ENCODE measurements around the gene MACF1. TPM values are rescaled to one million over a fixed set of nuclear protein-coding genes. Genes with fewer than 3 reads are reported as not detected.

The MACF1 gene
- total RNA-seq, 1 experiment from 2014 or later, result 189 TPM

DNA sequence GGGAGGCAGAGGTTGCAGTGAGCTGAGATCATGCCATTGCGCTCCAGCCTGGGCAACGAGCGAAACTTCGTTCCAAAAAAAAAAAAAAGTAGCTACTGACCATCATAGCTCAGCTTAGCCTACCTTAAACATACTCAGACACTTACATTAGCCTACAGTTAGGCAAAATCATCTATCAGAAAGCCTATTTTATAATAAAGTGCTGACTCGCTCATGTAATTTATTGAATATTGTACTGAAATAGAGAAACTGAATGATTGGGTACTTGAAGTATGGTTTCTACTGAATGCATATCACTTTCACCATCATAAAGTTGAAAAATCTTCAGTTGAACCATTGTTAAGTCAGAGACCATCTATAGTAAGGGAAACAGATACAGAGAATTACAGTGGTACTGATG, 193.0 kb downstream of the MACF1 start:
- DNase-seq, result no peak
- no peaks in the 10 kb centered on the region for H4K20me1 ChIP-seq (ENCODE audit: insufficient read depth)
- peak overlapping the region; percentile 91 for H3K27ac ChIP-seq
- H3K79me2 ChIP-seq (ENCODE audit: low read depth), result peaks cover 50% of the 10 kb centered on the region
- H3K36me3 ChIP-seq (ENCODE audit: low read depth), result no peaks in the 10 kb centered on the region
- H3K9me2 ChIP-seq (ENCODE audit: insufficient read depth), result no peaks in the 10 kb centered on the region
- BruUV-seq (replicated peaks), result no TSS peak
- no peak for TF ChIP-seq EZH2 (IDR thresholded peaks at IDR 0.05; ENCODE audit: low read depth)
- TF ChIP-seq, protein P1, sequence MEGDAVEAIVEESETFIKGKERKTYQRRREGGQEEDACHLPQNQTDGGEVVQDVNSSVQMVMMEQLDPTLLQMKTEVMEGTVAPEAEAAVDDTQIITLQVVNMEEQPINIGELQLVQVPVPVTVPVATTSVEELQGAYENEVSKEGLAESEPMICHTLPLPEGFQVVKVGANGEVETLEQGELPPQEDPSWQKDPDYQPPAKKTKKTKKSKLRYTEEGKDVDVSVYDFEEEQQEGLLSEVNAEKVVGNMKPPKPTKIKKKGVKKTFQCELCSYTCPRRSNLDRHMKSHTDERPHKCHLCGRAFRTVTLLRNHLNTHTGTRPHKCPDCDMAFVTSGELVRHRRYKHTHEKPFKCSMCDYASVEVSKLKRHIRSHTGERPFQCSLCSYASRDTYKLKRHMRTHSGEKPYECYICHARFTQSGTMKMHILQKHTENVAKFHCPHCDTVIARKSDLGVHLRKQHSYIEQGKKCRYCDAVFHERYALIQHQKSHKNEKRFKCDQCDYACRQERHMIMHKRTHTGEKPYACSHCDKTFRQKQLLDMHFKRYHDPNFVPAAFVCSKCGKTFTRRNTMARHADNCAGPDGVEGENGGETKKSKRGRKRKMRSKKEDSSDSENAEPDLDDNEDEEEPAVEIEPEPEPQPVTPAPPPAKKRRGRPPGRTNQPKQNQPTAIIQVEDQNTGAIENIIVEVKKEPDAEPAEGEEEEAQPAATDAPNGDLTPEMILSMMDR (conservative IDR thresholded peaks at IDR 0.05), result no peak
- H2AFZ ChIP-seq, result no peak overlapping the region
- H3F3A ChIP-seq (ENCODE audit: insufficient read depth, low read depth), result peaks cover 65% of the 10 kb centered on the region
- H3K4me2 ChIP-seq, result peak overlapping the region; percentile 64
- H3K27me3 ChIP-seq (ENCODE audit: insufficient read depth, low read depth), result no peaks in the 10 kb centered on the region
- no peak overlapping the region for H3K4me3 ChIP-seq
- intact Hi-C loops (cut with micrococcal nuclease; ENCODE audit: unreplicated experiment), result loop anchor here (5.0 to 10.0 kb wide), 2 partner anchors 140 to 443 kb away; no protein-coding TSS in a partner anchor
- no peaks in the 10 kb centered on the region for H3K9me3 ChIP-seq (ENCODE audit: insufficient read depth, low read depth)
- ChIA-PET CTCF (interaction anchor here (1.0 to 3.5 kb wide), 3 partner anchors 11 to 139 kb away, joined by 5 to 19 read pairs (median 7); no protein-coding TSS in a partner anchor), POLR2A (ENCODE audit: unreplicated experiment) (no interaction called here)
- H3K4me1 ChIP-seq (replicated peaks; ENCODE audit: insufficient read depth), result peaks cover 75% of the 10 kb centered on the region

DNA sequence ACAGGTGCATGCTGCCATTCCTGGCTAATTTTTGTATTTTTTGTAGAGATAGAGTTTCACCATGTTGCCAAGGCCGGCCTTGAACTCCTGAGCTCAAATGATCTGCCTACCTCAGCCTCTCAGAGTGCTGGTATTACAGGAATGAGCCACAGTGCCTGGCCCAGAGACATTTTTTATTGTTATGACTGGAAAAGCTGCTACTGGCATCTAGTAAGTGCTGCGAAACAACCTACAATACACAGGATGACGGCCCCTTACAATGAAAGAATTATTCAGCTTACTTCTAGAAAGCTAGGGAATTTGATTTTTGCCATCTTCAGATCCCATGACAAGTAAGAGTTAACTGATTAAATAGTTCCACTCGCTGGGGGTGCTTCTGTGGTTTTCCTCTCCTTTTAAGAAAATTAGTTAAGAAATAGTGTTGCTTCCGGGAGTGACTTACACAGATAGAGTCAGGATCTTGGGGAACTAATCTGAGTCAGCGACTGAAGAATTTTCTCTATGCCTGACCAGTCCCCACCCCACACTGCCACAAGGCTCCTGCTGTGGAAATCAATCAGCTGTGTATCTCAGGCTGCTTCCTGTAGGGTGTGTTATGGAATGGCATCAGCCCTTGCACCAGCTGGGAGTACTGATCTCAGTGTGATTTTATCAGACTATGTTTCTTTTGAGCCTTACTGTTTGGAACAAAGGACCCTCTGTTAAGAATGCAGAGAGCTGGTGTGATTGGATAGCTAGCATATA, 194.0 kb downstream of the MACF1 start:
- intact Hi-C loops (cut with micrococcal nuclease; ENCODE audit: unreplicated experiment), result loop anchor here (1.0 to 10.0 kb wide), 4 partner anchors 10 to 444 kb away; no protein-coding TSS in a partner anchor
- ChIA-PET POLR2A (ENCODE audit: unreplicated experiment) (interaction anchor here (0.5 to 0.9 kb wide), 5 partner anchors 12 to 1500 kb away, joined by 3 to 8 read pairs (median 5); partner anchors contain the start of gene NDUFS5), CTCF (interaction anchor here (0.8 to 3.5 kb wide), 4 partner anchors 10 to 140 kb away, joined by 4 to 19 read pairs (median 6); no protein-coding TSS in a partner anchor)
- H2AFZ ChIP-seq, result no peak overlapping the region
- no peaks in the 10 kb centered on the region for H3K36me3 ChIP-seq (ENCODE audit: low read depth)
- peaks cover 42% of the 10 kb centered on the region for H3K79me2 ChIP-seq (ENCODE audit: low read depth)
- TF ChIP-seq, protein P1 (conservative IDR thresholded peaks at IDR 0.05), result no peak
- no peak for TF ChIP-seq EZH2 (IDR thresholded peaks at IDR 0.05; ENCODE audit: low read depth)
- H3F3A ChIP-seq (ENCODE audit: insufficient read depth, low read depth), result peaks cover 59% of the 10 kb centered on the region
- H3K9me3 ChIP-seq (ENCODE audit: insufficient read depth, low read depth), result no peaks in the 10 kb centered on the region
- peaks cover 66% of the 10 kb centered on the region for H3K4me1 ChIP-seq (replicated peaks; ENCODE audit: insufficient read depth)
- H3K9me2 ChIP-seq (ENCODE audit: insufficient read depth), result no peaks in the 10 kb centered on the region
- no peaks in the 10 kb centered on the region for H3K27me3 ChIP-seq (ENCODE audit: insufficient read depth, low read depth)
- H4K20me1 ChIP-seq (ENCODE audit: insufficient read depth), result no peaks in the 10 kb centered on the region
- H3K4me3 ChIP-seq, result peak overlapping the region; percentile 22; the same call in 1 of the 2 replicates
- DNase-seq, result peak; percentile 91 to 100
- H3K27ac ChIP-seq, result peak overlapping the region; percentile 91
- no TSS peak for BruUV-seq (replicated peaks)
- peak overlapping the region; percentile 65 for H3K4me2 ChIP-seq

- Histone ChIP-seq H3K9me3 (ENCODE audit: insufficient read depth, low read depth) (no peaks in the 10 kb centered on the region), H3F3A (ENCODE audit: insufficient read depth, low read depth) (peaks cover 37% of the 10 kb centered on the region), H3K4me1 (replicated peaks; ENCODE audit: insufficient read depth) (peaks cover 47% of the 10 kb centered on the region), H4K20me1 (ENCODE audit: insufficient read depth) (no peaks in the 10 kb centered on the region), H3K36me3 (ENCODE audit: low read depth) (no peaks in the 10 kb centered on the region), H2AFZ (no peak overlapping the region), H3K79me2 (ENCODE audit: low read depth) (peaks cover 34% of the 10 kb centered on the region), H3K27me3 (ENCODE audit: insufficient read depth, low read depth) (no peaks in the 10 kb centered on the region), H3K4me3 (no peak overlapping the region), H3K9me2 (ENCODE audit: insufficient read depth) (no peaks in the 10 kb centered on the region), H3K27ac (no peak overlapping the region), H3K4me2 (no peak overlapping the region)
- TF ChIP-seq, protein P1 (conservative IDR thresholded peaks at IDR 0.05), result no peak
- no peak for TF ChIP-seq EZH2 (IDR thresholded peaks at IDR 0.05; ENCODE audit: low read depth)
- DNase-seq, result no peak
- CTCF ChIA-PET, result interaction anchor here (0.5 to 3.5 kb wide), 3 partner anchors 9 to 140 kb away, joined by 3 to 19 read pairs (median 4); no protein-coding TSS in a partner anchor
- POLR2A ChIA-PET (ENCODE audit: unreplicated experiment), result no interaction called here
- intact Hi-C loops (cut with micrococcal nuclease; ENCODE audit: unreplicated experiment), result no loop called here
- BruUV-seq (replicated peaks), result no TSS peak
These were observed 196.6 kb downstream of the MACF1 start for GRCh38 chr1:39401106-39401505.

All from PC-9 (cell line).